Measurements from ENCODE around the gene CWC27. TPM values are rescaled to one million over a fixed set of nuclear protein-coding genes. Genes with fewer than 3 reads are reported as not detected.

CWC27 gene
- total and polyA plus RNA-seq, 8 donors: 5.8 to 25.7 (median 14.3) TPM; not detected in 1

DNA sequence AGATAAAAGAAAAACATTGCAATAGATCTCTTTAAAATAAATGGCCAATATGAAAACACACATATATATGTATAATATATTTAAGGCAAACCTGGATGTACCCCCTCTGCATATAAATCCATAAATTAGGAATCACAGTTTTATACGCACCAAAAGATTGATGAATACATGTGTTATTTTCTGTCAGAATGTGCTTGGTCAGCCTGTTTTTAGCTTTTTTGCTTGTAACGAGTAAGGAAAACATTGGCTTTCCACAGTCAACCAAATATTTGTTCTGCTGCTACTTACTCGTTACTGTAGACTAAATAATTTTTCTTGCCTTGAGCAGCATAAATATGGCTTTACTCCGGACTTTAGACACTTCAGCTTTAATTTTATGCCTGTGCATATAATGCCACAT lies 173.7 kb downstream of the CWC27 start:
- peaks cover 9 to 32% (median 17%) of the 10 kb centered on the region in 4 donors for H3K4me1 ChIP-seq
- WGBS, 5 donors: 46 to 60% (median 54%) methylated on average over 4 of the region's 4 CpGs
- no peak overlapping the region for H3K27ac ChIP-seq
- no peak for TF ChIP-seq POLR2A (IDR thresholded peaks at IDR 0.05)
- TF ChIP-seq CTCF (IDR thresholded peaks at IDR 0.05): no peak
- TF ChIP-seq POLR2AphosphoS5 (IDR thresholded peaks at IDR 0.05): no peak
- no peak for TF ChIP-seq EP300 (IDR thresholded peaks at IDR 0.05)
- peaks cover 0 to 2% (median 0%) of the 10 kb centered on the region in 4 donors for H3K9me3 ChIP-seq
- H3K27me3 ChIP-seq: no peaks in the 10 kb centered on the region
- H3K36me3 ChIP-seq: peaks cover 0 to 4% (median 0%) of the 10 kb centered on the region in 4 donors
- DNase-seq: no peak
- no peak overlapping the region for H3K4me3 ChIP-seq
- intact Hi-C loops (cut with DNase I; ENCODE audit: low total_unique reads): no loop called here

- Histone ChIP-seq H3K4me3 (no peak overlapping the region), H3K27ac (no peak overlapping the region), H3K4me1 (peaks cover 4 to 32% (median 11%) of the 10 kb centered on the region in 4 donors), H3K36me3 (peaks cover 0 to 4% (median 0%) of the 10 kb centered on the region in 4 donors), H3K9me3 (no peaks in the 10 kb centered on the region), H3K27me3 (no peaks in the 10 kb centered on the region)
- no peak for DNase-seq
- intact Hi-C loops (cut with DNase I; ENCODE audit: low total_unique reads): no loop called here
- TF ChIP-seq CTCF (IDR thresholded peaks at IDR 0.05) (no peak), EP300 (IDR thresholded peaks at IDR 0.05) (no peak), POLR2A (IDR thresholded peaks at IDR 0.05) (no peak), POLR2AphosphoS5 (IDR thresholded peaks at IDR 0.05) (no peak)
Observed at GRCh38 chr5:64944868-64945267, 176.1 kb downstream of the CWC27 start.

DNA sequence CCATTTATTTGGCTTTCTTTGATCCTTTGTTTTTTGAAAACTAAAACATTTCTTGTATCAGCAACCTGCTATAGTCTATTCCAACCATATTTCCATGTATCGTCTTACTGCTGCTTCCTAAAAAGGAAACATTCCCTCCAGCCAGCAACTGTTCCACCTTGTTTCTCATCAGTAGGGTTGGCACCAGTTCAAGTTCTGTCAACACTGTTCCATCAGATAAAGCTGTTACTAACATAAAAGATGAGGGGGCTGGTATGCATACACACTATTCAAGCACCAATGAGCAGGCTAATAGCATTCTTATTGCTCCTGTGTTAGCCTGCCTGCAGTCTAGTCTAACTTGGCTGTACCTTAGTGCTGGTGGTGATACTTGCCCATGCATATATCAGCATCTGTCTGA lies 178.3 kb downstream of the CWC27 start:
- TF ChIP-seq EP300 (IDR thresholded peaks at IDR 0.05): no peak
- no peak for TF ChIP-seq POLR2AphosphoS5 (IDR thresholded peaks at IDR 0.05)
- TF ChIP-seq CTCF (IDR thresholded peaks at IDR 0.05): no peak
- no peak for TF ChIP-seq POLR2A (IDR thresholded peaks at IDR 0.05)
- Histone ChIP-seq H3K9me3 (no peaks in the 10 kb centered on the region), H3K4me1 (peaks cover 0 to 19% (median 7%) of the 10 kb centered on the region in 4 donors), H3K27me3 (no peaks in the 10 kb centered on the region), H3K27ac (no peak overlapping the region), H3K4me3 (no peak overlapping the region), H3K36me3 (peaks cover 0 to 4% (median 0%) of the 10 kb centered on the region in 4 donors)
- WGBS, 5 donors: 27 to 45% (median 33%) methylated on average over 1 of the region's 1 CpG
- peak in 1 of 2 donors; percentile 64 for DNase-seq
- intact Hi-C loops (cut with DNase I; ENCODE audit: low total_unique reads): no loop called here

DNA sequence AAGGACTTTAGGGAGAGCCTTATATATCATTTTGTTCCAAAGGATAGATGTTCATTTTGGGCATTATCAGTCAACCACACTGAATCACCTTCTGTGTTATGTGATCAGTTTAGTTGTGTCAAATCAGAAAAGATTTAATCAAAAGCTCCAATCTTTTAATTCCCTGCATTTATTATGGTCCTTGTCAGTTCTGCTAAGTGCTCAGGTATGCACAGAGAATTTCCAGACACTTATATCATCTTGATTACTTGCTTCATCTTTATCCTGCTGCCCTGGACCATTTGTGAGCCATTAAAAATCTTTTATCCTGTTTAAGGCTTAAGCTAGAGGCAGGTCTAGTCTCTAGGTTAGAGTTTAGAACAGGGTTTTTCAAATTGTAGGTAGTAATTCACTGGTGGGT lies 179.1 kb downstream of the CWC27 start:
- no peak for DNase-seq
- peaks cover 0 to 4% (median 0%) of the 10 kb centered on the region in 4 donors for H3K36me3 ChIP-seq
- intact Hi-C loops (cut with DNase I; ENCODE audit: low total_unique reads): no loop called here
- H3K4me1 ChIP-seq: peaks cover 0 to 18% (median 7%) of the 10 kb centered on the region in 4 donors
- H3K4me3 ChIP-seq: no peak overlapping the region
- H3K9me3 ChIP-seq: no peaks in the 10 kb centered on the region
- TF ChIP-seq EP300 (IDR thresholded peaks at IDR 0.05) (no peak), POLR2AphosphoS5 (IDR thresholded peaks at IDR 0.05) (no peak), POLR2A (IDR thresholded peaks at IDR 0.05) (no peak), CTCF (IDR thresholded peaks at IDR 0.05) (no peak)
- H3K27ac ChIP-seq: no peak overlapping the region
- no peaks in the 10 kb centered on the region for H3K27me3 ChIP-seq

All from stomach (tissue), 9 donors.